NCI-H748 (cell line): Measurements from ENCODE around the gene GAGE12F.
"Not testable (repeated sequence)": the region's sequence is repeated elsewhere in the genome, so short reads cannot be mapped to it uniquely, and the experiment has no call there.

Experiments used
- DNase-seq: peaks from one replicate; lab custom pipeline; 2025; ENCODE audit not compliant: unreplicated experiment; lab: John Stamatoyannopoulos, UW

Gene GAGE12F

DNA sequence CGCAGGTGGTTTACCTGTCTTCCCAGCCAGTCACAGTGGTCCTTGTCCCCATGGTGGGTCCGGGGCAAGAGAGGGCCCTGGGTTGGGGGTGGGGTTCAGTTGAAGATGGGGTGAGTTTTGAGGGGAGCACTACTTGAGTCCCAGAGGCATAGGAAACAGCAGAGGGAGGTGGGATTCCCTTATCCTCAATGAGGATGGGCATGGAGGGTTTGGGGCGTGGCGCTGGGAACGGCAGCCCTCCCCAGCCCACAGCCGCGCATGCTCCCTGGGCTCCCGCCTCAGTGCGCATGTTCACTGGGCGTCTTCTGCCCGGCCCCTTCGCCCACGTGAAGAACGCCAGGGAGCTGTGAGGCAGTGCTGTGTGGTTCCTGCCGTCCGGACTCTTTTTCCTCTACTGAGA, at the start of gene GAGE12F:
GAGE12F (plus strand) TSS at position 301 of the 400 bp plus-strand sequence. CDS start 1,155 bp downstream, outside the sequence.
- DNase-seq = not testable (repeated sequence)

- DNase-seq = not testable (repeated sequence)
Observed at GRCh38 chrX:49531877-49532276, 28.8 kb upstream of the GAGE12F start, which contains the start of gene GAGE12C. GAGE12C (plus strand) TSS chrX:49532177; CDS start chrX:49533332, 1,155 bp downstream.

DNA sequence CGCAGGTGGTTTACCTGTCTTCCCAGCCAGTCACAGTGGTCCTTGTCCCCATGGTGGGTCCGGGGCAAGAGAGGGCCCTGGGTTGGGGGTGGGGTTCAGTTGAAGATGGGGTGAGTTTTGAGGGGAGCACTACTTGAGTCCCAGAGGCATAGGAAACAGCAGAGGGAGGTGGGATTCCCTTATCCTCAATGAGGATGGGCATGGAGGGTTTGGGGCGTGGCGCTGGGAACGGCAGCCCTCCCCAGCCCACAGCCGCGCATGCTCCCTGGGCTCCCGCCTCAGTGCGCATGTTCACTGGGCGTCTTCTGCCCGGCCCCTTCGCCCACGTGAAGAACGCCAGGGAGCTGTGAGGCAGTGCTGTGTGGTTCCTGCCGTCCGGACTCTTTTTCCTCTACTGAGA, 19.2 kb upstream of the GAGE12F start, which contains the start of gene GAGE12D:
GAGE12D (plus strand) TSS at position 301 of the 400 bp plus-strand sequence. CDS start 1,155 bp downstream, outside the sequence.
- not testable (repeated sequence) for DNase-seq

DNA sequence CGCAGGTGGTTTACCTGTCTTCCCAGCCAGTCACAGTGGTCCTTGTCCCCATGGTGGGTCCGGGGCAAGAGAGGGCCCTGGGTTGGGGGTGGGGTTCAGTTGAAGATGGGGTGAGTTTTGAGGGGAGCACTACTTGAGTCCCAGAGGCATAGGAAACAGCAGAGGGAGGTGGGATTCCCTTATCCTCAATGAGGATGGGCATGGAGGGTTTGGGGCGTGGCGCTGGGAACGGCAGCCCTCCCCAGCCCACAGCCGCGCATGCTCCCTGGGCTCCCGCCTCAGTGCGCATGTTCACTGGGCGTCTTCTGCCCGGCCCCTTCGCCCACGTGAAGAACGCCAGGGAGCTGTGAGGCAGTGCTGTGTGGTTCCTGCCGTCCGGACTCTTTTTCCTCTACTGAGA, 9.7 kb upstream of the GAGE12F start, which contains the start of gene GAGE12E:
GAGE12E (plus strand) TSS at position 301 of the 400 bp plus-strand sequence. CDS start 1,155 bp downstream, outside the sequence.
- DNase-seq = not testable (repeated sequence)

DNA sequence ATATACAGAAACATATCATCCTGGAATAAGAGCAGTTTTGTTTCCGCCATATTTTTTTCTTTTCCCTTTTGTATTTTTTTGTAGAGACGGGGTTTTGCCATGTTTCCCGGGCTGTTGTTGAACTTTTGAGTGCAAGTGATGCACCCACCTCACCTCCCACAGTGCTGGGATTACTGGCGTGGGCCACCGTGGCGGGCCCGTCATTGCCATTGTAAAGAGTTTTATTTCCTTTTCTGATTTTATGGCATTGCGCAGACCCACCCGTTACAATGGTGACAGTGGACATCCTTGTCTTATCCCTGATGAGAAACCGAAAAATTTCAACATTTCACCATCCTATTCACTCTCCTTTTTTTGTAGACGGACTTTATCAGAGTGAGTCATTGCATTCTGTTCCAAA, 8.1 kb downstream of the GAGE12F start:
- DNase-seq = not testable (repeated sequence)

- not testable (repeated sequence) for DNase-seq
Observed at GRCh38 chrX:49569152-49569551, 8.5 kb downstream of the GAGE12F start.

GRCh38 chrX:49570100-49570499, 9.5 kb downstream of the GAGE12F start, which contains the start of gene GAGE12G:
GAGE12G (plus strand) TSS chrX:49570400; CDS start chrX:49571555, 1,155 bp downstream.
- DNase-seq = not testable (repeated sequence)

- DNase-seq = not testable (repeated sequence)
Observed at GRCh38 chrX:49579649-49580048, 19.0 kb downstream of the GAGE12F start, which contains the start of gene GAGE12H. GAGE12H (plus strand) TSS chrX:49579949; CDS start chrX:49581104, 1,155 bp downstream.

DNA sequence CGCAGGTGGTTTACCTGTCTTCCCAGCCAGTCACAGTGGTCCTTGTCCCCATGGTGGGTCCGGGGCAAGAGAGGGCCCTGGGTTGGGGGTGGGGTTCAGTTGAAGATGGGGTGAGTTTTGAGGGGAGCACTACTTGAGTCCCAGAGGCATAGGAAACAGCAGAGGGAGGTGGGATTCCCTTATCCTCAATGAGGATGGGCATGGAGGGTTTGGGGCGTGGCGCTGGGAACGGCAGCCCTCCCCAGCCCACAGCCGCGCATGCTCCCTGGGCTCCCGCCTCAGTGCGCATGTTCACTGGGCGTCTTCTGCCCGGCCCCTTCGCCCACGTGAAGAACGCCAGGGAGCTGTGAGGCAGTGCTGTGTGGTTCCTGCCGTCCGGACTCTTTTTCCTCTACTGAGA, 28.6 kb downstream of the GAGE12F start, which contains the start of gene GAGE2A:
GAGE2A (plus strand) TSS at position 301 of the 400 bp plus-strand sequence. CDS start 1,155 bp downstream, outside the sequence.
- DNase-seq = not testable (repeated sequence)

GRCh38 chrX:49589769-49590478, 29.3 kb downstream of the GAGE12F start:
- not testable (repeated sequence) for DNase-seq

DNA sequence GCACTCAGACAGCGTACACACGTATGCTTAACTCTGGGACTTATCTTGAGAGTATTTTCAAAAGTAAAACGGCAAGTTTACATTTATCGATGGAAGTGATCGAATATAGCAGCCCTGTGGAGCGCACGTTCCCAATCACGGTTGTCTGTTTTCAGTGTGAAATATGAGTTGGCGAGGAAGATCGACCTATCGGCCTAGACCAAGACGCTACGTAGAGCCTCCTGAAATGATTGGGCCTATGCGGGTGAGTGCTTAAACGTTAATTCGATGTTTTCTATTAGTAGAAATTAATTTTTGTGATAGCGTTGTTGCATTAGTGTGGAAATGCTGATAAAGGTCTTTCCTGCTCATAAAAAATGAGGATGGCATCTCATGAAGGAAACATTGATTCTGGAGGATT, 29.8 kb downstream of the GAGE12F start:
- not testable (repeated sequence) for DNase-seq

GRCh38 chrX:49598720-49599119, 38.1 kb downstream of the GAGE12F start, which contains the start of gene GAGE1:
GAGE1 (plus strand) TSS chrX:49599020; CDS start chrX:49600175, 1,155 bp downstream.
- DNase-seq = not testable (repeated sequence)

GRCh38 chrX:49610718-49611310, 50.2 kb downstream of the GAGE12F start:
- DNase-seq = no peak
